GM12878 (cell line): Measurements from ENCODE around the gene SPOCK1.

Experiments used
- BCL3 ChIP-seq: IDR thresholded peaks from 2 replicates; pipeline ENCODE4 v1.6.1; 2011; ENCODE audit warnings: borderline replicate concordance, low read depth, mild to moderate bottlenecking, moderate library complexity, low read length; ENCODE audit not compliant: insufficient read depth, poor library complexity, severe bottlenecking
- CTCF ChIP-seq, 3 experiments: IDR thresholded peaks in 2 of 3; conservative IDR thresholded peaks in 1 of 3; 2 replicates each; pipeline ENCODE4 v1.5.1; 2011; ENCODE audit warnings: low read depth in 3 of 3, low read length in 3 of 3, mild to moderate bottlenecking in 3 of 3, control low read depth in 2 of 3, moderate library complexity in 2 of 3, inconsistent platforms in 1 of 3, mixed read lengths in 1 of 3; ENCODE audit not compliant: control insufficient read depth in 2 of 3, insufficient read depth in 1 of 3; ENCODE audit errors: extremely low read depth in 1 of 3
- MAX ChIP-seq: IDR thresholded peaks from 2 replicates; pipeline ENCODE4 v1.6.1; 2012; ENCODE audit warnings: low read depth, low read length, improper control_type of control experiment

- TF ChIP-seq MAX (no peak), BCL3 (no peak), CTCF (IDR thresholded peaks at IDR 0.05 in 2 of 3, conservative IDR thresholded peaks at IDR 0.05 in 1 of 3; ENCODE audit: control insufficient read depth in 2 of 3, extremely low read depth in 1 of 3, insufficient read depth in 1 of 3, low read depth in 3 of 3, low read length in 3 of 3) (no peak)
Observed at GRCh38 chr5:137236849-137237507, 262.1 kb downstream of the SPOCK1 start.
